Liver (tissue), 9 donors: Measurements from ENCODE around the gene APRT. TPM values are rescaled to one million over a fixed set of nuclear protein-coding genes. Genes with fewer than 3 reads are reported as not detected.

Source experiments
- DNase-seq: peaks from one replicate; pipeline ENCODE4 v3.0.0-alpha.2; 2017; ENCODE audit warnings: low spot score
- H3K27ac ChIP-seq, 2 donors: one replicate each; pipeline ENCODE4 v1.7.0; 2013; ENCODE audit warnings: inconsistent platforms in 2 of 2, low read length in 2 of 2, control low read depth in 1 of 2, low read depth in 1 of 2, mild to moderate bottlenecking in 1 of 2
- H3K27me3 ChIP-seq, 4 donors: one replicate each; pipeline versions ENCODE4 v1.6.1 to v1.7.0; 2013; ENCODE audit warnings: low read length in 3 of 4, inconsistent platforms in 1 of 4, mild to moderate bottlenecking in 1 of 4, moderate library complexity in 1 of 4; ENCODE audit not compliant: control insufficient read depth in 4 of 4, insufficient read depth in 4 of 4
- H3K36me3 ChIP-seq, 4 donors: one replicate each; pipeline versions ENCODE4 v1.6.1 to v1.7.0; 2013; ENCODE audit warnings: low read length in 3 of 4, mild to moderate bottlenecking in 3 of 4, low read depth in 1 of 4, moderate library complexity in 1 of 4; ENCODE audit not compliant: control insufficient read depth in 4 of 4, insufficient read depth in 3 of 4
- H3K4me1 ChIP-seq, 4 donors: one replicate each; pipeline versions ENCODE4 v1.6.1 to v1.7.0; 2013; ENCODE audit warnings: low read length in 3 of 4, mild to moderate bottlenecking in 3 of 4, moderate library complexity in 1 of 4; ENCODE audit not compliant: control insufficient read depth in 4 of 4, insufficient read depth in 4 of 4
- H3K4me3 ChIP-seq, 3 donors: one replicate each; pipeline versions ENCODE4 v1.6.1 to v1.7.0; 2013; ENCODE audit warnings: low read length in 3 of 3, control low read depth in 1 of 3, low read depth in 1 of 3, mild to moderate bottlenecking in 1 of 3
- H3K9ac ChIP-seq, 2 donors: one replicate each; pipeline ENCODE4 v1.7.0; 2013; ENCODE audit warnings: low read length in 2 of 2, mild to moderate bottlenecking in 2 of 2, moderate library complexity in 2 of 2, control low read depth in 1 of 2, low read depth in 1 of 2
- H3K9me3 ChIP-seq, 4 donors: one replicate each; pipeline versions ENCODE4 v1.6.1 to v1.7.0; 2013; ENCODE audit warnings: low read length in 3 of 4; ENCODE audit not compliant: control insufficient read depth in 4 of 4
- CTCF ChIP-seq: fragments of 150-350 bp; IDR thresholded peaks from 2 replicates; pipeline ENCODE4 v1.5.1; 2017; ENCODE audit warnings: improper control_type of control experiment, low read depth, low read length; ENCODE audit not compliant: missing input control
- EGR1 ChIP-seq, 2 donors: IDR thresholded peaks; 2 replicates each; pipeline ENCODE4 v1.6.1; 2016 to 2018; ENCODE audit warnings: antibody characterized with exemption in 2 of 2, low read depth in 2 of 2
- FOXA1 ChIP-seq: IDR thresholded peaks from 2 replicates; pipeline ENCODE4 v1.6.1; 2016; ENCODE audit warnings: antibody characterized with exemption
- FOXA2 ChIP-seq: IDR thresholded peaks from 2 replicates; pipeline ENCODE4 v1.6.1; 2016; ENCODE audit warnings: antibody characterized with exemption
- GABPA ChIP-seq, 2 donors: IDR thresholded peaks in 1 of 2; conservative IDR thresholded peaks in 1 of 2; 2 replicates each; pipeline ENCODE4 v1.6.1; 2016; ENCODE audit warnings: antibody characterized with exemption in 2 of 2, mild to moderate bottlenecking in 1 of 2, moderate library complexity in 1 of 2
- HNF4A ChIP-seq, 2 donors: conservative IDR thresholded peaks; 2 replicates each; pipeline ENCODE4 v1.6.1; 2016; ENCODE audit warnings: antibody characterized with exemption in 2 of 2, mild to moderate bottlenecking in 2 of 2
- HNF4G ChIP-seq: IDR thresholded peaks from 2 replicates; pipeline ENCODE4 v1.6.1; 2016; ENCODE audit warnings: antibody characterized with exemption
- JUND ChIP-seq, 2 donors: IDR thresholded peaks; 2 replicates each; pipeline ENCODE4 v1.6.1; 2016; ENCODE audit warnings: antibody characterized with exemption in 2 of 2
- REST ChIP-seq: IDR thresholded peaks from 2 replicates; pipeline ENCODE4 v1.6.1; 2016; ENCODE audit warnings: antibody characterized with exemption, mild to moderate bottlenecking
- SP1 ChIP-seq: IDR thresholded peaks from 2 replicates; pipeline ENCODE4 v1.6.1; 2018; ENCODE audit warnings: antibody characterized with exemption, mild to moderate bottlenecking
- ZBTB33 ChIP-seq: IDR thresholded peaks from 2 replicates; pipeline ENCODE4 v1.6.1; 2016; ENCODE audit warnings: antibody characterized with exemption
- WGBS: extraction: QIAGEN DNeasy Blood & Tissue Kit; methylation state at CpG from one replicate; pipeline ENCODE4 v1.1.7; 2013; 5-methylcytosine and 5-hydroxymethylcytosine counted together
- polyA plus RNA-seq, 2 donors: library from polyadenylated mRNA; stranded (reverse) in 1 of 2; unstranded in 1 of 2; fragments of 200-250 nt in 1 of 2; fragments of >200 nt in 1 of 2; fragmentation: Nextera tagmentation in 1 of 2; extraction: Ambion mirVana in 1 of 2; gene quantifications; one replicate each; pipeline versions ENCODE4 v1.2.1 to v1.2.3, GENCODE V29; 2013 to 2015
- total RNA-seq, 2 donors: library from RNA; depleted of rRNA; stranded (reverse); fragments of >200 nt; gene quantifications; one replicate each; pipeline ENCODE4 v1.2.3, GENCODE V29; 2014
- donor health status: healthy.
- donor health status: healthy.
- donor health status: healthy.
- donor health status: healthy.
- donor health status: healthy.

The APRT gene
- total and polyA plus RNA-seq, 4 donors = 27.9 to 160 (median 94.4) TPM

GRCh38 chr16:88810912-88811768 lies 588 bp downstream of the APRT start:
- peaks cover 3 to 24% (median 13%) of the 10 kb centered on the region in 4 donors for H3K4me1 ChIP-seq
- peak overlapping the region in 1 of 2 donors; percentile 73 for H3K9ac ChIP-seq
- H3K27ac ChIP-seq = peak overlapping the region; percentile 73 to 74
- H3K36me3 ChIP-seq = peaks cover 0 to 8% (median 3%) of the 10 kb centered on the region in 4 donors
- WGBS = 3% methylated on average over 65 of the region's 65 CpGs
- H3K9me3 ChIP-seq = no peaks in the 10 kb centered on the region
- DNase-seq = peak; percentile 71
- peak; percentile 17 for TF ChIP-seq REST
- no peak for TF ChIP-seq CTCF
- no peak for TF ChIP-seq HNF4A (conservative IDR thresholded peaks at IDR 0.05)
- H3K4me3 ChIP-seq = peak overlapping the region; percentile 58 to 84 (median 83)
- no peaks in the 10 kb centered on the region for H3K27me3 ChIP-seq

GRCh38 chr16:88810166-88810911 lies 1.4 kb downstream of the APRT start:
- H3K27me3 ChIP-seq = no peaks in the 10 kb centered on the region
- no peak for TF ChIP-seq SP1
- TF ChIP-seq REST = no peak
- no peak for TF ChIP-seq FOXA2
- no peak for TF ChIP-seq ZBTB33
- no peak for TF ChIP-seq CTCF
- TF ChIP-seq FOXA1 = no peak
- TF ChIP-seq EGR1 (IDR thresholded peaks at IDR 0.05; ENCODE audit: low read depth in 2 of 2) = no peak
- TF ChIP-seq JUND (IDR thresholded peaks at IDR 0.05) = no peak
- no peak for TF ChIP-seq HNF4G
- no peak for TF ChIP-seq HNF4A (conservative IDR thresholded peaks at IDR 0.05)
- no peak for TF ChIP-seq GABPA (IDR thresholded peaks at IDR 0.05 in 1 of 2, conservative IDR thresholded peaks at IDR 0.05 in 1 of 2)
- H3K36me3 ChIP-seq = peaks cover 0 to 8% (median 3%) of the 10 kb centered on the region in 4 donors
- peak overlapping the region in 1 of 3 donors; percentile 83 for H3K4me3 ChIP-seq
- 51% methylated on average over 12 of the region's 12 CpGs for WGBS
- peaks cover 3 to 24% (median 13%) of the 10 kb centered on the region in 4 donors for H3K4me1 ChIP-seq
- peak; percentile 39 for DNase-seq
- peak overlapping the region in 1 of 2 donors; percentile 73 for H3K9ac ChIP-seq
- H3K9me3 ChIP-seq = no peaks in the 10 kb centered on the region
- H3K27ac ChIP-seq = no peak overlapping the region
